Tibial nerve (tissue), 4 donors: ENCODE measurements around the gene SPCS1. TPM values are rescaled to one million over a fixed set of nuclear protein-coding genes. Genes with fewer than 3 reads are reported as not detected.
"Not testable (repeated sequence)": the region's sequence is repeated elsewhere in the genome, so short reads cannot be mapped to it uniquely, and the experiment has no call there.

Experiments used
- DNase-seq, 2 donors: peaks; one replicate each; pipeline ENCODE4 v3.0.0-alpha.2; 2019; ENCODE audit warnings: low spot score in 2 of 2
- H3K27ac ChIP-seq, 4 donors: fragments of 200-600 bp; sonication (generic) in 3 of 4; one replicate each; pipeline ENCODE4 v1.5.1; 2017 to 2019; ENCODE audit warnings: mild to moderate bottlenecking in 1 of 4
- H3K27me3 ChIP-seq, 2 donors: fragments of 200-600 bp; sonication (generic) in 1 of 2; one replicate each; pipeline versions ENCODE4 v1.5.1 to v1.6.0; 2017 to 2019
- H3K36me3 ChIP-seq, 3 donors: fragments of 200-600 bp; sonication (generic); one replicate each; pipeline ENCODE4 v1.5.1; 2018 to 2019
- H3K4me1 ChIP-seq, 4 donors: fragments of 200-600 bp; sonication (generic) in 3 of 4; one replicate each; pipeline ENCODE4 v1.5.1; 2017 to 2019
- H3K4me3 ChIP-seq, 4 donors: fragments of 200-600 bp; sonication (generic) in 3 of 4; one replicate each; pipeline ENCODE4 v1.5.1; 2017 to 2019; ENCODE audit warnings: mild to moderate bottlenecking in 1 of 4, moderate library complexity in 1 of 4
- H3K9me3 ChIP-seq, 4 donors: fragments of 200-600 bp; sonication (generic) in 3 of 4; one replicate each; pipeline ENCODE4 v1.5.1; 2017 to 2019
- CTCF ChIP-seq, 5 experiments: fragments of 200-600 bp in 3 of 5; fragments of 450-650 bp in 2 of 5; sonication (generic) in 3 of 5; IDR thresholded peaks; one replicate each; pipeline ENCODE4 v1.5.1; 2016 to 2019; ENCODE audit warnings: antibody characterized with exemption in 5 of 5, mild to moderate bottlenecking in 3 of 5, moderate library complexity in 2 of 5
- EP300 ChIP-seq, 2 donors: sonication (generic); formaldehyde crosslinking; IDR thresholded peaks; one replicate each; pipeline ENCODE4 v1.6.1; 2017; ENCODE audit warnings: antibody characterized with exemption in 2 of 2, mild to moderate bottlenecking in 1 of 2
- POLR2A ChIP-seq, 2 donors: fragments of 450-650 bp; IDR thresholded peaks; one replicate each; pipeline ENCODE4 v1.6.1; 2017; ENCODE audit warnings: antibody characterized with exemption in 2 of 2, mild to moderate bottlenecking in 2 of 2, moderate library complexity in 2 of 2
- WGBS, 2 donors: methylation state at CpG; one replicate each; pipeline ENCODE4 v1.1.5; 2018; 5-methylcytosine and 5-hydroxymethylcytosine counted together
- total RNA-seq, 4 donors: library from RNA; depleted of rRNA; stranded (reverse); fragments of >200 nt; gene quantifications; one replicate each; pipeline ENCODE4 v1.1.0, GENCODE V29; 2016

SPCS1 gene
- total RNA-seq, 4 donors from 2014 or later, result 58.8 to 123 (median 77.4) TPM

GRCh38 chr3:52723935-52724334 is 18.0 kb downstream of the SPCS1 start:
- peaks cover 0 to 17% (median 3%) of the 10 kb centered on the region in 4 donors for H3K9me3 ChIP-seq
- H3K36me3 ChIP-seq, result peaks cover 0 to 74% (median 0%) of the 10 kb centered on the region in 3 donors
- no peak for DNase-seq
- TF ChIP-seq CTCF (IDR thresholded peaks at IDR 0.05) (no peak), EP300 (IDR thresholded peaks at IDR 0.05) (no peak), POLR2A (IDR thresholded peaks at IDR 0.05) (no peak)
- H3K27me3 ChIP-seq, result no peaks in the 10 kb centered on the region
- no peaks in the 10 kb centered on the region for H3K4me1 ChIP-seq
- H3K27ac ChIP-seq, result no peak overlapping the region
- WGBS, 2 donors, result 93% methylated on average over 5 of the region's 5 CpGs
- no peak overlapping the region for H3K4me3 ChIP-seq

- DNase-seq, result no peak
- WGBS, 2 donors, result 90 to 97% methylated on average over 1 of the region's 1 CpG
Observed at GRCh38 chr3:52724511-52724910, 18.6 kb downstream of the SPCS1 start.

GRCh38 chr3:52728753-52729152 is 22.8 kb downstream of the SPCS1 start:
- H3K27me3 ChIP-seq, DNase-seq, H3K9me3 ChIP-seq, H3K4me3 ChIP-seq, H3K4me1 ChIP-seq, H3K27ac ChIP-seq: not testable (repeated sequence)
- WGBS, 2 donors, result 81 to 92% methylated on average over 3 of the region's 3 CpGs
- peaks cover 4 to 76% (median 7%) of the 10 kb centered on the region in 3 donors for H3K36me3 ChIP-seq

More at GRCh38 chr3:52724511-52724910, 18.6 kb downstream of the SPCS1 start:
- Histone ChIP-seq H3K4me1 (no peaks in the 10 kb centered on the region), H3K27me3 (no peaks in the 10 kb centered on the region), H3K9me3 (peaks cover 0 to 14% (median 2%) of the 10 kb centered on the region in 4 donors), H3K27ac (no peak overlapping the region), H3K36me3 (peaks cover 0 to 74% (median 0%) of the 10 kb centered on the region in 3 donors), H3K4me3 (no peak overlapping the region)
- TF ChIP-seq POLR2A (IDR thresholded peaks at IDR 0.05) (no peak), CTCF (IDR thresholded peaks at IDR 0.05) (no peak), EP300 (IDR thresholded peaks at IDR 0.05) (no peak)

GRCh38 chr3:52730681-52731080 is 24.8 kb downstream of the SPCS1 start:
- Histone ChIP-seq H3K4me3 (no peak overlapping the region), H3K27me3 (no peaks in the 10 kb centered on the region), H3K27ac (no peak overlapping the region), H3K9me3 (peaks cover 0 to 5% (median 0%) of the 10 kb centered on the region in 4 donors), H3K36me3 (peaks cover 6 to 90% (median 7%) of the 10 kb centered on the region in 3 donors), H3K4me1 (no peaks in the 10 kb centered on the region)
- TF ChIP-seq CTCF (IDR thresholded peaks at IDR 0.05) (no peak), EP300 (IDR thresholded peaks at IDR 0.05) (no peak), POLR2A (IDR thresholded peaks at IDR 0.05) (no peak)
- DNase-seq, result no peak

GRCh38 chr3:52731590-52731989 is 25.7 kb downstream of the SPCS1 start:
- peaks cover 0 to 5% (median 0%) of the 10 kb centered on the region in 4 donors for H3K9me3 ChIP-seq
- no peak overlapping the region for H3K27ac ChIP-seq
- H3K4me1 ChIP-seq, result no peaks in the 10 kb centered on the region
- peaks cover 6 to 93% (median 7%) of the 10 kb centered on the region in 3 donors for H3K36me3 ChIP-seq
- TF ChIP-seq EP300 (IDR thresholded peaks at IDR 0.05) (no peak), CTCF (IDR thresholded peaks at IDR 0.05) (no peak), POLR2A (IDR thresholded peaks at IDR 0.05) (no peak)
- no peak overlapping the region for H3K4me3 ChIP-seq
- no peaks in the 10 kb centered on the region for H3K27me3 ChIP-seq
- WGBS, 2 donors, result 80 to 86% methylated on average over 14 of the region's 14 CpGs
- DNase-seq, result no peak
